ENCODE results near the gene PDE2A.

The PDE2A gene

GRCh38 chr11:72570893-72571661 is 103.1 kb downstream of the PDE2A start:
- H3K36me3 ChIP-seq (ENCODE audit: control insufficient read depth, insufficient read depth, low read length), result no peaks in the 10 kb centered on the region
- peak overlapping the region; percentile 23 for H2BK5ac ChIP-seq (ENCODE audit: low read length)
- H4K8ac ChIP-seq (ENCODE audit: low read depth, low read length), result no peak overlapping the region
- no peak for DNase-seq
- H3K23ac ChIP-seq (ENCODE audit: low read length), result no peak overlapping the region
- peak overlapping the region; percentile 77 for H2AK5ac ChIP-seq (ENCODE audit: low read length)
- H3K4me3 ChIP-seq (ENCODE audit: low read length), result no peak overlapping the region
- H2BK120ac ChIP-seq (ENCODE audit: low read depth, low read length), result no peak overlapping the region
- H3K27ac ChIP-seq (ENCODE audit: low read depth, low read length), result no peak overlapping the region
- H3K4me2 ChIP-seq (ENCODE audit: low read length), result no peak overlapping the region
- H3K4me1 ChIP-seq (ENCODE audit: control insufficient read depth, low read depth, low read length), result no peaks in the 10 kb centered on the region
- no peak overlapping the region for H4K5ac ChIP-seq (ENCODE audit: low read length)
- no peak overlapping the region for H3K18ac ChIP-seq (ENCODE audit: low read length)
- no CpG with 5 or more reads among the region's 10 CpGs for WGBS (ENCODE audit: extremely low coverage, insufficient coverage, low lambda C conversion rate)
- H3K9ac ChIP-seq (ENCODE audit: low read length), result no peak overlapping the region
- H2BK15ac ChIP-seq (replicated peaks; ENCODE audit: low read depth), result no peak overlapping the region
- no peaks in the 10 kb centered on the region for H3K79me2 ChIP-seq (ENCODE audit: control insufficient read depth, insufficient read depth, low read length)
- peak overlapping the region; percentile 46 for H3K56ac ChIP-seq (ENCODE audit: low read length)
- no peak overlapping the region for H3K4ac ChIP-seq (ENCODE audit: low read depth, low read length)
- H3K79me1 ChIP-seq (ENCODE audit: low read length), result no peaks in the 10 kb centered on the region
- no peaks in the 10 kb centered on the region for H3K27me3 ChIP-seq (ENCODE audit: insufficient read depth, low read length, poor library complexity)

GRCh38 chr11:72569966-72570892 is 104.0 kb downstream of the PDE2A start:
- Histone ChIP-seq H3K36me3 (ENCODE audit: control insufficient read depth, insufficient read depth, low read length) (no peaks in the 10 kb centered on the region), H2BK15ac (replicated peaks; ENCODE audit: low read depth) (no peak overlapping the region), H3K4me2 (ENCODE audit: low read length) (no peak overlapping the region), H3K79me2 (ENCODE audit: control insufficient read depth, insufficient read depth, low read length) (no peaks in the 10 kb centered on the region), H3K27ac (ENCODE audit: low read depth, low read length) (no peak overlapping the region), H3K4me1 (ENCODE audit: control insufficient read depth, low read depth, low read length) (no peaks in the 10 kb centered on the region), H4K5ac (ENCODE audit: low read length) (no peak overlapping the region), H3K4me3 (ENCODE audit: low read length) (no peak overlapping the region), H3K4ac (ENCODE audit: low read depth, low read length) (no peak overlapping the region), H3K23ac (ENCODE audit: low read length) (no peak overlapping the region), H3K9ac (ENCODE audit: low read length) (no peak overlapping the region), H4K8ac (ENCODE audit: low read depth, low read length) (no peak overlapping the region), H2AK5ac (ENCODE audit: low read length) (no peak overlapping the region), H3K27me3 (ENCODE audit: insufficient read depth, low read length, poor library complexity) (no peaks in the 10 kb centered on the region), H3K79me1 (ENCODE audit: low read length) (no peaks in the 10 kb centered on the region), H3K18ac (ENCODE audit: low read length) (peak overlapping the region; percentile 72), H2BK120ac (ENCODE audit: low read depth, low read length) (no peak overlapping the region), H3K56ac (ENCODE audit: low read length) (no peak overlapping the region), H2BK5ac (ENCODE audit: low read length) (no peak overlapping the region)
- no CpG with 5 or more reads among the region's 4 CpGs for WGBS (ENCODE audit: extremely low coverage, insufficient coverage, low lambda C conversion rate)
- no peak for DNase-seq

- Histone ChIP-seq H3K79me2 (ENCODE audit: control insufficient read depth, insufficient read depth, low read length) (no peaks in the 10 kb centered on the region), H2AK5ac (ENCODE audit: low read length) (no peak overlapping the region), H3K4me2 (ENCODE audit: low read length) (no peak overlapping the region), H3K56ac (ENCODE audit: low read length) (no peak overlapping the region), H2BK120ac (ENCODE audit: low read depth, low read length) (no peak overlapping the region), H3K27ac (ENCODE audit: low read depth, low read length) (no peak overlapping the region), H4K5ac (ENCODE audit: low read length) (no peak overlapping the region), H3K36me3 (ENCODE audit: control insufficient read depth, insufficient read depth, low read length) (no peaks in the 10 kb centered on the region), H3K23ac (ENCODE audit: low read length) (no peak overlapping the region), H3K18ac (ENCODE audit: low read length) (no peak overlapping the region), H3K9ac (ENCODE audit: low read length) (no peak overlapping the region), H2BK15ac (replicated peaks; ENCODE audit: low read depth) (no peak overlapping the region), H4K8ac (ENCODE audit: low read depth, low read length) (no peak overlapping the region), H3K4ac (ENCODE audit: low read depth, low read length) (no peak overlapping the region), H3K79me1 (ENCODE audit: low read length) (no peaks in the 10 kb centered on the region), H3K27me3 (ENCODE audit: insufficient read depth, low read length, poor library complexity) (no peaks in the 10 kb centered on the region), H3K4me1 (ENCODE audit: control insufficient read depth, low read depth, low read length) (no peaks in the 10 kb centered on the region), H3K4me3 (ENCODE audit: low read length) (no peak overlapping the region), H2BK5ac (ENCODE audit: low read length) (no peak overlapping the region)
- no peak for DNase-seq
- no CpG with 5 or more reads among the region's 6 CpGs for WGBS (ENCODE audit: extremely low coverage, insufficient coverage, low lambda C conversion rate)
Observed at GRCh38 chr11:72568861-72569260, 105.4 kb downstream of the PDE2A start.

GRCh38 chr11:72562431-72562830 is 111.8 kb downstream of the PDE2A start:
- no peak overlapping the region for H3K18ac ChIP-seq (ENCODE audit: low read length)
- H3K9ac ChIP-seq (ENCODE audit: low read length), result no peak overlapping the region
- no peak overlapping the region for H3K4me3 ChIP-seq (ENCODE audit: low read length)
- H4K8ac ChIP-seq (ENCODE audit: low read depth, low read length), result no peak overlapping the region
- no peak overlapping the region for H3K27ac ChIP-seq (ENCODE audit: low read depth, low read length)
- DNase-seq, result no peak
- H3K56ac ChIP-seq (ENCODE audit: low read length), result no peak overlapping the region
- WGBS (ENCODE audit: extremely low coverage, insufficient coverage, low lambda C conversion rate), result no CpG with 5 or more reads among the region's 3 CpGs
- H3K4ac ChIP-seq (ENCODE audit: low read depth, low read length), result no peak overlapping the region
- no peaks in the 10 kb centered on the region for H3K4me1 ChIP-seq (ENCODE audit: control insufficient read depth, low read depth, low read length)
- no peak overlapping the region for H2BK5ac ChIP-seq (ENCODE audit: low read length)
- H2AK5ac ChIP-seq (ENCODE audit: low read length), result no peak overlapping the region
- H3K79me1 ChIP-seq (ENCODE audit: low read length), result no peaks in the 10 kb centered on the region
- H3K36me3 ChIP-seq (ENCODE audit: control insufficient read depth, insufficient read depth, low read length), result no peaks in the 10 kb centered on the region
- no peak overlapping the region for H4K5ac ChIP-seq (ENCODE audit: low read length)
- no peak overlapping the region for H3K23ac ChIP-seq (ENCODE audit: low read length)
- no peaks in the 10 kb centered on the region for H3K79me2 ChIP-seq (ENCODE audit: control insufficient read depth, insufficient read depth, low read length)
- H3K27me3 ChIP-seq (ENCODE audit: insufficient read depth, low read length, poor library complexity), result no peaks in the 10 kb centered on the region
- no peak overlapping the region for H2BK120ac ChIP-seq (ENCODE audit: low read depth, low read length)
- H2BK15ac ChIP-seq (replicated peaks; ENCODE audit: low read depth), result no peak overlapping the region
- H3K4me2 ChIP-seq (ENCODE audit: low read length), result no peak overlapping the region

GRCh38 chr11:72561856-72562255 is 112.4 kb downstream of the PDE2A start:
- Histone ChIP-seq H2BK5ac (ENCODE audit: low read length) (no peak overlapping the region), H3K23ac (ENCODE audit: low read length) (no peak overlapping the region)
- no CpG with 5 or more reads among the region's 4 CpGs for WGBS (ENCODE audit: extremely low coverage, insufficient coverage, low lambda C conversion rate)

More at GRCh38 chr11:72561856-72562255, 112.4 kb downstream of the PDE2A start:
- H3K18ac ChIP-seq (ENCODE audit: low read length), result no peak overlapping the region
- no peak overlapping the region for H4K5ac ChIP-seq (ENCODE audit: low read length)
- H2BK120ac ChIP-seq (ENCODE audit: low read depth, low read length), result no peak overlapping the region
- no peak overlapping the region for H3K56ac ChIP-seq (ENCODE audit: low read length)
- H4K8ac ChIP-seq (ENCODE audit: low read depth, low read length), result no peak overlapping the region
- H3K4me2 ChIP-seq (ENCODE audit: low read length), result no peak overlapping the region
- no peaks in the 10 kb centered on the region for H3K27me3 ChIP-seq (ENCODE audit: insufficient read depth, low read length, poor library complexity)
- H3K4ac ChIP-seq (ENCODE audit: low read depth, low read length), result no peak overlapping the region
- H3K79me1 ChIP-seq (ENCODE audit: low read length), result no peaks in the 10 kb centered on the region
- no peaks in the 10 kb centered on the region for H3K36me3 ChIP-seq (ENCODE audit: control insufficient read depth, insufficient read depth, low read length)
- H3K79me2 ChIP-seq (ENCODE audit: control insufficient read depth, insufficient read depth, low read length), result no peaks in the 10 kb centered on the region
- DNase-seq, result no peak
- no peak overlapping the region for H3K4me3 ChIP-seq (ENCODE audit: low read length)
- no peak overlapping the region for H2AK5ac ChIP-seq (ENCODE audit: low read length)
- no peaks in the 10 kb centered on the region for H3K4me1 ChIP-seq (ENCODE audit: control insufficient read depth, low read depth, low read length)
- no peak overlapping the region for H3K9ac ChIP-seq (ENCODE audit: low read length)
- no peak overlapping the region for H2BK15ac ChIP-seq (replicated peaks; ENCODE audit: low read depth)
- H3K27ac ChIP-seq (ENCODE audit: low read depth, low read length), result no peak overlapping the region

Measured in mesendoderm (in vitro differentiated cells).